Keratinocyte (primary cell): ENCODE results near the gene SMYD3.

Experiments
- CTCF ChIP-seq, 3 experiments: IDR thresholded peaks in 1 of 3; conservative IDR thresholded peaks in 1 of 3; optimal IDR thresholded peaks in 1 of 3; 2 replicates in 2 of 3; 3 replicates in 1 of 3; pipeline versions ENCODE3 to v1.5.1; 2011; ENCODE audit warnings: low read length in 3 of 3, mild to moderate bottlenecking in 3 of 3, moderate library complexity in 2 of 3, control low read depth in 1 of 3, inconsistent platforms in 1 of 3; ENCODE audit not compliant: insufficient read depth in 2 of 3; ENCODE audit errors: extremely low read depth in 1 of 3
- EZH2 ChIP-seq: IDR thresholded peaks from one replicate; pipeline ENCODE4 v1.6.1; 2012; ENCODE audit warnings: inconsistent platforms, mild to moderate bottlenecking, low read length, moderate library complexity

- TF ChIP-seq EZH2 (no peak), CTCF (optimal IDR thresholded peaks at IDR 0.05 in 1 of 3, IDR thresholded peaks at IDR 0.05 in 1 of 3, conservative IDR thresholded peaks at IDR 0.05 in 1 of 3; ENCODE audit: extremely low read depth in 1 of 3, insufficient read depth in 2 of 3, low read length in 3 of 3) (no peak)
These were observed 550.9 kb downstream of the SMYD3 start for GRCh38 chr1:245956225-245956624.
